ENCODE measurements around the gene GOLGA8H. TPM values are rescaled to one million over a fixed set of nuclear protein-coding genes. Genes with fewer than 3 reads are reported as not detected.
A peak's percentile ranks its signal among the peaks of the same experiment; 100 is the strongest.
"Not testable (repeated sequence)": the region's sequence is repeated elsewhere in the genome, so short reads cannot be mapped to it uniquely, and the experiment has no call there.

Gene GOLGA8H, protein sequence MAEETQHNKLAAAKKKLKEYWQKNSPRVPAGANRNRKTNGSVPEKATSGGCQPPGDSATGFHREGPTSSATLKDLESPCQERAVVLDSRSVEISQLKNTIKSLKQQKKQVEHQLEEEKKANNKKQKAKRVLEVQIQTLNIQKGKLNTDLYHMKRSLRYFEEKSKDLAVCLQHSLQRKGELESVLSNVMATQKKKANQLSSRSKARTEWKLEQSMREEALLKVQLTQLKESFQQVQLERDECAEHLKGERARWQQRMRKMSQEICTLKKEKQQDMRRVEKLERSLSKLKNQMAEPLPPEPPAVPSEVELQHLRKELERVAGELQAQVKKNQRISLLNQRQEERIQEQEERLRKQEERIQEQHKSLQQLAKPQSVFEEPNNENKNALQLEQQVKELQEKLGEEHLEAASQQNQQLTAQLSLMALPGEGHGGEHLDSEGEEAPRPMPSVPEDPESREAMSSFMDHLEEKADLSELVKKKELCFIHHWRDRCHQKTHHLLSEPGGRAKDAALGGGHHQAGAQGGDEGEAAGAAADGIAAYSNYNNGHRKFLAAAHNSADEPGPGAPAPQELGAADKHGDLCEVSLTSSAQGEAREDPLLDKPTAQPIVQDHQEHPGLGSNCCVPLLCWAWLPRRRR
- total RNA-seq: 1.5 TPM

DNA sequence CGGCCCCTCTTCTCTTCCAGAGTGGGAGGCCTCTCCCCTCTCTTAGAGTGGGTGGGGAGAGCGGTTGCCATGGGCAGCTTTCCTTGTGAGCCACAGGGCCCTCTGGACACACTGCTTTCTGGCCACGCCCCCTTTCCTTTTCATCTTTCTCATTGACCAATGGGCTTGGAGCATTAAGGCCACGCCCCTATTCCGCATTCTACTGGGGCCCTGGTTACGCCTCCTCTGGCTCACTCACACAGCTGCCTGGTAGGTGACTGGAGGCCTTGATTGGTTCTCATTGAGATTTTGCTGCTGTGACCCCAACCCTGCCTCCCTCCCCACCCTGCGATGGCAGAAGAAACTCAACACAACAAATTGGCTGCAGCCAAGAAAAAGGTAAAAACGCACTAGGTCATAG, at the start of gene GOLGA8H:
TSS of gene GOLGA8H (plus strand) at position 233 of the 400 bp plus-strand sequence. CDS start at position 331, 98 bp downstream.
- DNase-seq (ENCODE audit: low spot score): not testable (repeated sequence)

DNA sequence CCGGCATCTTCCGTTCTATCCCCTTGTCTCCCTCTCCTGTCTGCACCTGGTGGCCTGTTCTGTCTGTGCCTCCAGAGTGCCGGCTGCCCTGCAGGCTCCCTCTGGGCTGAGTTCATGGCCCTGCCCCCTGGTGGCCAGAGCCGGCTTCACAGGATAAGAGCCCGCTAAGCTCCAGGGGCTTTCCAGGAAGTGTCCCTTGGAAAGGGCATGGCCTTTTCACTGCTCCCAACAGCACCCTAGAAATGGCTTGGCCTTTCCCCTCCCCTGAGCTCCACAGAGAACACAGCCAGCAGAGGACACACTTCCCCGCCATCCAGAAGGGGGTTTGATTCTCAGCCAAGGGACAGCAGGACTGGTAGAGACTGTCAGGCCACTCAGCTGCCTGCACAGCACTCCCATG, 36.9 kb upstream of the GOLGA8H start:
- not testable (repeated sequence) for DNase-seq (ENCODE audit: low spot score)

DNA sequence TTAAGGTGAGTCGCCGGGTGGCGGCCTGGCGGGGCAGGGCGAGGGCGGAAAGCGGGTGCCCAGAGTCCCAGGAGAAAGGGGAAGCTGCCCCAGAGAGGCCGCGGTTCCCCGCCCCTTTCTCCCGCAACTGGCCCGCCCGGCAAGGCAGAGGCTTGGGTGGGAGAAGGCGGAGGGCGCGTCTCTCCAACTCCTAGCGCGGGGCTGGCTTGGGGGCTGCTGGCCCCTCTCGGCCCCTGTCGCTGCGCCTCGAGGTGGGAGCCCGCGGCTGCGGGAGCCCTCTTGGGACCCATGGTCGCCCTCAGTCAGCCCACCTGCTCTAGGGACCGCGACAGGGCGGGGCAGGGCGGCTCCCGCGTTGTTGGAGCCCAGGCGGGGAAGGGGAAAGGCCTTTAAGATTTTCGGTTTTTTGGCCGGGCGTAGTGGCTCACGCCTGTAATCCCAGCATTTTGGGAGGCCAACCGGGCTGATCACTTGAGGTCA, 30.8 kb upstream of the GOLGA8H start:
- DNase-seq (ENCODE audit: low spot score): not testable (repeated sequence)

GRCh38 chr15:30579394-30579970, 24.3 kb upstream of the GOLGA8H start:
- DNase-seq (ENCODE audit: low spot score): not testable (repeated sequence)

- not testable (repeated sequence) for DNase-seq (ENCODE audit: low spot score)
Observed at GRCh38 chr15:30580716-30581115, 23.1 kb upstream of the GOLGA8H start.

DNA sequence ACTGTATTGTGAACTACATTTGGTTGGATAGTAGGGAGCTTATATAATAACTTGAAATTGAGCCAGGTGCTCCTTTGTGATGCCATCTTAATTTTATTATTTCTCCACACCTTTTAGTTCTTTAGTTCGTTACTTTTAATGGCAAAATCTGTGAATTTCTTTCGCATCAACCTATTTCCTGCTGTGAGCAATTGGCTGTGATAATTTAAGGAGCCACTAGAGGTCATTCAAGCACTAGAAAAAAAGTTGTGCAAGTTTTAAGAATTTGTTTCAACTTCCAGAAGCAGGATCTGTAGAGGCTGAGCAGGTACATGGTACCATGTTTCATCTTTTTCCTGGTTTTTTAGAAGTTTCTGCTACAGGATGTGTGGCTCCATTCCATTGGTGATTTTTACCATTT, 4.9 kb upstream of the GOLGA8H start:
- not testable (repeated sequence) for DNase-seq (ENCODE audit: low spot score)

DNA sequence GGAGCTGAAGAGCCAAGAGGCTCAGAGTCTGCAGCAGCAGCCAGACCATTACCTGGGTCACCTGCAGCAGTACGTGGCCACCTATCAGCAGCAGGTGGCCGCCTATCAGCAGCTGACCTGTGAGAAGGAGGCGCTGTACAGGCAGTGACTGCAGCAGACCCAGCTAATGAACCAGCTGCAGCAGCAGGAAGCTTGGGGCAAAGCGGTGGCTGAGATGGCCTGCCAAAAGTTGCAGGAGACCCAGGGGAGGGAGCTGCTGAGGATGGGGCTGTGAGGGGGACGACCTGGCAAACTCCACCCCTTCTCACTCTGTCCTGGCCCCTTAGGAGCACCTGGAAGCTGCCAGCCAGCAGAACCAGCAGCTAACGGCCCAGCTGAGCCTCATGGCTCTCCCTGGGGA, 8.4 kb downstream of the GOLGA8H start:
- DNase-seq (ENCODE audit: low spot score): not testable (repeated sequence)

DNA sequence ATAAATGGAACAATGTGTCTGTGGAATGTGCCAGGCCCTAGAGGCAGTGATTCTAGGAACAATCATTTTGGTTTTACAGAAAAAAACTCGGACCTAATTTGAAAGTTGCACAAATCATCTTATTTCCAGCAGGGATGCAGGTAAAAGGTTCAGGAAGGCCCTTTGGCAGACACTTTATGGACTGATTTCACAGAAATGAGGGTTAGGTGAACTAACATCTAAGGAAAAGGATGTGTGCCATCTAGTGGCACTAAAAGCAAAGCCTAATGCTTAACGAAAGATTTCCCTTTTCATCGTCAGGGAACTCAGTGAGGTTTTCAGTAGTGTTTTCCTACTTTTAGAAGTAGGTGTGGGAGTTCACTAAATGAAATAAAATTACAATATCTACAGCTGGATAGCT, 17.5 kb downstream of the GOLGA8H start:
- not testable (repeated sequence) for DNase-seq (ENCODE audit: low spot score)

DNA sequence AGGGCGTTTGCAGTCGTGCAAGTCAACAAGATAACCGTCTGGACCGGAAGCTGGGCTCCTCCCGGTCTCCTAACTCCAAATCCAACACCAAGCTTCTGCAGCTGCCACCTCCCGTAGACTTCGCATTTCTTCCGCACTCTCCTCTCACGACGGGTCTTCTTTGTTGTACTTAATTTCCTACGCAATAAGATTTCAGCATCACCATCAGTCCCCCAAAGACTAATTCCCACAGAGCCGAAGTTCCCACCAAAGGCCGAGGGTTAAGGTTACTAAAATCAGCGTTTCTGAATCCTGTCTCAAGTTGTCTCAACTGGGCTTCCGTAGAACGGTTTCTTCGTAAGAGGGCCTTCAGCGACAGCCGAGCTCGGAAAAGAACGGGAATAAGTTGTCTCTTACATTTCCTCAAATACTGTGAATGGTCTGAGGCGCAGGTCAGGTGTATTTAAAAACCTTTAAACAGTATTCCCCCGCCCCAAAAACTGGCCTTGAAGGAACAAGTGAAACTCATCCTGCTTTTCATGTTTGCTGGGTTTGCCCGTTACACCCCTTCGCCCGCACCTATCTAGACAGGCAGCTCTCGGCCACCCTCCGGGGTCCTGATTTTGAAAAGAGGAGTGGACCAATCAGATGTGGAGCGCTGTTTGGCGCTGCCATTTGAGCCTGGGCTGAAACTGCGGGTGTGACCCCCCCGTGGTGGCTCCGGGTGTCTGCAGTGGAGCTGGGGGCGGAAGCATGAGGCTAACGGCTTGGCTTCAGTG, 21.8 kb downstream of the GOLGA8H start, which contains the start of gene ARHGAP11B:
TSS of gene ARHGAP11B (plus strand) at position 693 of the 758 bp plus-strand sequence.
- peak; percentile 94 for DNase-seq (ENCODE audit: low spot score)

DNA sequence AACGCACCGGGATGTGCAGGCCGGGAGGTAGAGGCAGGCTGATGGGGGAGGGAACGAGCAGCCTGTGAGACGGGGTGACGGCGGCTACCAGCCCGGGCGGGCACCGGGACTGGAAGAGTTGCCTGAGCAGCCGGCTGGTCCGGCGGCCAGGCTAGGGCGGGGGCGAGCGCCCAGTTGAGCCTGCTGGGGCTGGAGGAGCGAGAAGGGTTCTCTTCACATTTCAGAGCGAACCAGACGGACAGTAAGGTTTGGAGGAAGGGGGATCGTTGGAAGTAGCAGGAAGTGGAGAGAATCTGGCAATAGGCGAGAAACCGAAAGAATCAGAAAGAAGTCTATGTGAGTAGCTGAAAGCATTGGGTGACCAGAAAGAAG, 22.4 kb downstream of the GOLGA8H start:
- DNase-seq (ENCODE audit: low spot score): not testable (repeated sequence)

DNA sequence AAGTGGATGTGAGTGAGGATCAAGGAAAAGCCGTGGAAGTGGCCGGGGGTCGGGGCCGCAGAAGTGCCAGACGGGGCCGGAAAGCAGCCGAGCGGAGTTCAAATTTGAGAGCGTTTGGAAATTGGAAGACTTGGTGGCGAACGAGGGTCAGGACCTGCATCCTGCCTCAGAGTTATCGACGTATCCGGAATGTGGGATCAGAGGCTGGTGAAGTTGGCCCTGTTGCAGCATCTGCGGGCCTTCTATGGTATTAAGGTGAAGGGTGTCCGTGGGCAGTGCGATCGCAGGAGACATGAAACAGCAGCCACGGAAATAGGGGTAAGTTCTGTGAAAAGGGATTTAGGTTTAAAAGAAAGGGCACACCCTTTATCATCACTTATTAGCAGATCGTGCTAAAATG, 22.8 kb downstream of the GOLGA8H start:
- DNase-seq (ENCODE audit: low spot score): not testable (repeated sequence)

DNA sequence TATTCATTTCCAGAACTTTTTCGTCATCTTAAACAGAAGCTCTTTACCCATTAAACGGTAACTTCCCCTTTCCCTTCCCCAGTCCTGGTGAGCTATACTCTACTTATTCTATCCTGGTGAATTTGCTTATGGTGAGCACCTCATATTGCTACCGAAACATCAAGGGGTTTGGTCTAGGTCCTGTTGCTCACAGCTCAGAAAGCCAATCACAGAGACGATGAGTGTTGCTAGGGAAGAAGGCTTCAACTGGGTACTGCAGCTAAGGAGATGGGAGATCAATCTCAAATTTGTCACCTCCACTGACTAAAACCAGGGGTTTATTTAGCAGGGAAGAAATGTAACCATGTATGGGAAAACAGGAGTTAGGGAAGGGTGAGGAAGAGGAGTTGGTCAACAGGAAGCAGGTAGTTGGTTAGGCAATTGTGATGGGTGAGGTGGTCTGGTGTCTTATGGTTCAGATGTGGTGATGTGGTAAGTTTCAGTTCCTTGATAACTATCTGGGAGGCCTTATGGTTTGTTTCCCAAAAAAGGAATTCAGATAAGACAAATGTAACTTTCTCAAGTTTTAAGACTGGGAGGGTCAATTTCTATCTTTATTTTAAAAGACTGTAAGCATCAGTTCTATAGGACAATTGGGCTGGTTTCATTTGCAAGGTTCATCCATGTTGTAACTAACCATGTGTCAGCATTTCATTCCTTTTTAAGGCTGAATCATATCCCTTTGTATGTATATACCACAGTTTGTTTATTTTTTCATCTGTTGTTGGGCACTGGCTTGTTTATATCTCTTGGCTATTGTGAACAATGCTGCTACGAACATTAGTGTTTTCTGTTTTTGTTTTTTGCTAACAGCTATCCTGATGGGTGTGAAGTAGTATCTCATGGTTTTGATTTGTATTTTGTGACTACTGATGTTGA, 46.4 kb downstream of the GOLGA8H start:
- no peak for DNase-seq (ENCODE audit: low spot score)

DNA sequence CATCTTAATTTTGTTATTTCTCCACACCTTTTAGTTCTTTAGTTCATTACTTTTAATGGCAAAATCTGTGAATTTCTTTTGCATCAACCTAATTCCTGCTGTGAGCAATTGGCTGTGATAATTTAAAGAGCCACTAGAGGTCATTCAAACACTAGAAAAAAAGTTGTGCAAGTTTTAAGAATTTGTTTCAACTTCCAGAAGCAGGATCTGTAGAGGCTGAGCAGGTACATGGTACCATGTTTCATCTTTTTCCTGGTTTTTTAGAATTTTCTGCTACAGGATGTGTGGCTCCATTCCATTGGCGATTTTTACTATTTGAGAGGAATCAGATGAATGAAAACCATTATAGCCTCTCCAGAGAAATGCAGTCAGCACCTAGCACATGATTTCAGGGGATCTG, 57.3 kb downstream of the GOLGA8H start:
- not testable (repeated sequence) for DNase-seq (ENCODE audit: low spot score)

Other genes with a start within 250 kb of the GOLGA8H start
- gene CHRFAM7A, start 210.5 kb upstream of the GOLGA8H start, total RNA-seq: 2.7 TPM
- 9.9 TPM for gene GOLGA8R, start 189.8 kb upstream of the GOLGA8H start, total RNA-seq
- gene GOLGA8Q, start 52.0 kb upstream of the GOLGA8H start, total RNA-seq: 2.3 TPM